Cortex of kidney (tissue), 1 donor: Measurements from ENCODE around the gene ACTG1.

Experiments
- DNase-seq: peaks from one replicate; lab custom pipeline; 2025; lab: John Stamatoyannopoulos, UW

ACTG1 gene

GRCh38 chr17:81494626-81495377, 17.8 kb downstream of the ACTG1 start:
- no peak for DNase-seq

- DNase-seq = no peak
Observed at GRCh38 chr17:81493198-81494038, 19.2 kb downstream of the ACTG1 start.

- DNase-seq = no peak
Observed at GRCh38 chr17:81492706-81493105, 19.9 kb downstream of the ACTG1 start.

- DNase-seq = no peak
Observed at GRCh38 chr17:81492202-81492601, 20.4 kb downstream of the ACTG1 start.

GRCh38 chr17:81491761-81492160, 20.8 kb downstream of the ACTG1 start:
- DNase-seq = no peak

GRCh38 chr17:81491181-81491581, 21.4 kb downstream of the ACTG1 start:
- DNase-seq = no peak

- no peak for DNase-seq
Observed at GRCh38 chr17:81489998-81490992, 22.3 kb downstream of the ACTG1 start.

GRCh38 chr17:81489012-81489997, 23.3 kb downstream of the ACTG1 start:
- no peak for DNase-seq

GRCh38 chr17:81488276-81488860, 24.2 kb downstream of the ACTG1 start:
- no peak for DNase-seq

GRCh38 chr17:81487487-81488275, 24.9 kb downstream of the ACTG1 start:
- no peak for DNase-seq

GRCh38 chr17:81487089-81487486, 25.5 kb downstream of the ACTG1 start:
- DNase-seq = no peak

GRCh38 chr17:81486199-81486810, 26.3 kb downstream of the ACTG1 start:
- DNase-seq = no peak

- DNase-seq = no peak
Observed at GRCh38 chr17:81484195-81484979, 28.2 kb downstream of the ACTG1 start.

GRCh38 chr17:81483862-81484194, 28.8 kb downstream of the ACTG1 start:
- DNase-seq = no peak

- DNase-seq = no peak
Observed at GRCh38 chr17:81483085-81483861, 29.3 kb downstream of the ACTG1 start.

- DNase-seq = no peak
Observed at GRCh38 chr17:81482673-81483072, 29.9 kb downstream of the ACTG1 start.

- no peak for DNase-seq
Observed at GRCh38 chr17:81481815-81482505, 30.6 kb downstream of the ACTG1 start.
